GM21737 (cell line): Measurements from ENCODE around the gene EPHA6.

Experiments used
- ATAC-seq: cut with Tn5 transposase; IDR thresholded peaks from one replicate; pipeline ENCODE4 v1.9.1; 2021; ENCODE audit warnings: mild to moderate bottlenecking, moderate library complexity; ENCODE audit not compliant: unreplicated experiment

The EPHA6 gene

DNA sequence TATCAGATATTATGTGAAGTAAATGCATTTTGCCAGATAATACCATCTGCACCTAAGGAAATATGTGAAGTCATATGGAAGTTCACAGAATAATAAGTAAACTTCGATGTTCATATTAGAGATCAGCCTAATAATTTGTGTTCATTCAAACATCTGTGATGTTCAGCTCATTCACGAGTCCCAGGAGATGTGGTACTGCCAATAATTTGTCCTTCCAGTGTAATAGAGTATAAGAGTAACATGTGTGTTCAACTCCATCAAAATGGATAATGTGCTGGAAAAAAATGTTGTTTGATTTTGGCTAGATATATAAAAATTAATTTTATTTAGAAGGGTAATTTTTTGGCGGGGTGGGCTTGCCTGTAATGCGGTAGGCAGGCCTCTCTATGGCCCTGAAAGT is 874.7 kb downstream of the EPHA6 start:
- no peak for ATAC-seq

DNA sequence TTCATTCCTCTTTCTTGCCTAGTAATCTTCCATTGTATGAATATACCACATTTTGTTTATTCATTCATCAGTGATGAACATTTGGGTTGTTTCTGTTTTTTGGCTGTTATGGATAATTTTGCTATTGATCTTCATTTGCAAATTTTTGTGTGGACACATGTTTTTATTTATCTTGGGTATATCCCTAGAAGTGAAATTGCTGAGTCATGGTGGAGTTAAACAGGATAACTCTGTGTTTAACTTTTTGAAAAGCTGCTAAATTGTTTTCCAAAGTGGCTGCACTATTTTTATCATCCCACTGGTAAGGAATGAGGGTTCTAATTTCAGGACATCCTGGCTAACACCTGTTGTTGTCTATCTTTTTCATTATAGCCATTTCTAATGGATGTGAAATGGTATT is 875.6 kb downstream of the EPHA6 start:
- no peak for ATAC-seq

- no peak for ATAC-seq
Measured at GRCh38 chr3:97691354-97691753, 877.0 kb downstream of the EPHA6 start.

DNA sequence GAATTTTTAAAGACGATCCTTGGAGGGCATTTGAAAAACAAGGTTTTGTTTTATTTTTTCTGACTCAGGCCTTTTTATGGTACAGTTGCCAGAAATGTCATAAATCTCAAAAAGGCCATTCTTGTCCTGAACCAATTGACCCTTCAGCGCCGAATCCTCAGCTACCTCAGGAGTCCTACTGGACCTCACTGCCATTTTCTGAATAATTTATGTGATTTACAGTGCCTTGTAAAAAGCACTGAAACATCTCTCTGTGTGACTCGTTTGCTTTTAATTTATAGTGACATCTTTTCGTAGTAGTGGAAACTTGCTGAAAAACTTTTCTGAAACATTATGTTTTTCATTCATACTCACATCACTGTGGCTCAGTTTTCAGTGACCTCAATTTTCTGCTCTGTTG is 878.0 kb downstream of the EPHA6 start:
- ATAC-seq = no peak

DNA sequence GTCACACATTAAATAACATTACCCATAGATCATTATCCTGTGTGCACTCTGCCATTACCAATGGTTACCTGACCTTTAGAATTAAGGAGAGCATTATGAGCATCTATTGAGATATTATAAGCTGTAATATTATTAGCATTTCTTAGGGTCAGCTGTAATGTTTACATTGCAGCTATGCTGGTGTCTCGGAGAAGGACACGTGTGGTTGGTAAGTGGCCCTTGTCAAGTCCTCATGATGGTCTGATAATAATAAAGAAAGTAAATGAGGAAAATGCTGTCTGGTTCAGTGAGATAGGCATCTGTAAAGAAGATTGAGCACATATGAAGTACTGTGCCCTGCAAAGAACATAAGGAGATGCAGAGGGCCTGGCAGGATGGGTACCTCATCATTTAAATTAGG is 878.4 kb downstream of the EPHA6 start:
- ATAC-seq = no peak

DNA sequence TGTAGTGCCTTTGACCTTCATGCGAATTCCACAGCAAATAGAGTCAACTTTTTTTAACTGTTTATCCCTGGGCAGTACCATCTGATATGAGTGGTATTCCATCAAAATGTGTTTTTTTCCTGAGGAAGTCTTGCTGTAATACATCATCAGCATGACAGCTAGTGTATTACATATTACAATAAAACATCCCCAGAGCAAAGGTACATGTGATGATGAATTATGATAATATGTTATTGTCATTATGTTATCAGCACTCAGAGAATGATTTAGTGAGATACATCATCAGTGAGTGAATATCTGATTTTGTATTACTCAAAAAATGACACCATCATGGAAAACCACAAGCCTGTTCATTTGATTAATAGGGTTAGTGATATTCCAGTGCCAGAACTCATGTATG is 880.5 kb downstream of the EPHA6 start:
- no peak for ATAC-seq

- ATAC-seq = no peak
Measured at GRCh38 chr3:97698691-97699090, 884.3 kb downstream of the EPHA6 start.

- ATAC-seq = no peak
Measured at GRCh38 chr3:97699889-97700288, 885.5 kb downstream of the EPHA6 start.

- no peak for ATAC-seq
Measured at GRCh38 chr3:97705764-97706163, 891.4 kb downstream of the EPHA6 start.

GRCh38 chr3:97706226-97706625 is 891.8 kb downstream of the EPHA6 start:
- ATAC-seq = no peak

DNA sequence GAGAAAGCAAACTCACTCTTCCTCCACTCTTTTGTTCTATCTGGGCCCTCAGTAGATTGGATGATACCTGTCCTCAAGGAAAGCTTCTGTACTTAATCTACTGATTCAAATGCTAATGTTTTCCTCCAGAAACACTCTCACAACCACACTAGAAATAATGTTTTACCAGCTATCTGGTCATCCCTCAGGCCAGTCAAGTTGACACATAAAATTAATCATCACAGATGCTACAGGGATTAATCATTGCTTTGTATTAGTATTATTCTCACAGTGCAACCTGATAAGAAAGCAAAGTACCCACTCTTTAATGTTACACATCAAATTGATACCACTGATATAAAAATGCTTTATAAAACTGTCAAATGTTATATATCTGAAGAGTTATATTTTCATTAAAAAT is 897.3 kb downstream of the EPHA6 start:
- ATAC-seq = no peak

GRCh38 chr3:97712919-97713318 is 898.5 kb downstream of the EPHA6 start:
- no peak for ATAC-seq

DNA sequence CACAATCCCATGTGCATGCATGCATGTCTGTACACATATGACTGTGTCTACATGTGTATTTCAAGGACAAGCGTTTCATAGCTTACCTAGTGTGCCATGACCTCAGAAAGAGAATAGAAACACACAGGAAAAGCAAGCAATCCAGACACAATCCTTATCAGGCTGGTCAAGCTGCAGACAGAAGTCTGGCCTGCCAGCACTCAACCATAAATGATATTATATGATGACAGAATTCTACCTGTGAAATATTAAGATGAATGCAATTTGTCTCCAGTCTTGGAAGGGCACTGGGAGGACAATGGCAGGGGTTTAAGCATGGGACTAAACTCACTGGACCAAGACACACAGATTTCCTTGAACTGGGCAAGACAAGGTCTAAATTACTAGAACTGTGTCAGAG is 899.2 kb downstream of the EPHA6 start:
- no peak for ATAC-seq

- peak; percentile 84 for ATAC-seq
Measured at GRCh38 chr3:97719156-97719821, 904.9 kb downstream of the EPHA6 start.

- no peak for ATAC-seq
Measured at GRCh38 chr3:97720417-97720816, 906.0 kb downstream of the EPHA6 start.

GRCh38 chr3:97721446-97721845 is 907.1 kb downstream of the EPHA6 start:
- ATAC-seq = no peak

- no peak for ATAC-seq
Measured at GRCh38 chr3:97736928-97737327, 922.5 kb downstream of the EPHA6 start.

DNA sequence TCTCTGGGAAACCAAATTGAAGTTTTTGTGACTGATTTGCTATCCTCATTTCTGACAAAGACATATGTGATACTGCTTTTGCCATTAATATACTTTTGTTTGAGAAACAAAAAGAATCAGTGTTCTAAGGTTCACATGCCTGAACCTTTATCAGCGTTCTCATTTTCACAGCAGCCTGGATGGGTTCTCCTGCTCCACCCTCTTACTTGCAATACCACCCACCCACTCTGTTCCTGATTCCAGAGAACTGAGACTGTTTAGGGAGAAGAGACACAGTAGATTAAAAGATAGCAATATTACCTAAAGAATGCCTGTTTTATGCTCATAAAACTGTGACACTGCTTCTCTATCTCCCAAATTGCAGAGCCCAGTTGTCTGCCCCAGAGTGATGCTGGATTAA is 924.4 kb downstream of the EPHA6 start:
- ATAC-seq = no peak

- no peak for ATAC-seq
Measured at GRCh38 chr3:97742036-97742435, 927.6 kb downstream of the EPHA6 start.

DNA sequence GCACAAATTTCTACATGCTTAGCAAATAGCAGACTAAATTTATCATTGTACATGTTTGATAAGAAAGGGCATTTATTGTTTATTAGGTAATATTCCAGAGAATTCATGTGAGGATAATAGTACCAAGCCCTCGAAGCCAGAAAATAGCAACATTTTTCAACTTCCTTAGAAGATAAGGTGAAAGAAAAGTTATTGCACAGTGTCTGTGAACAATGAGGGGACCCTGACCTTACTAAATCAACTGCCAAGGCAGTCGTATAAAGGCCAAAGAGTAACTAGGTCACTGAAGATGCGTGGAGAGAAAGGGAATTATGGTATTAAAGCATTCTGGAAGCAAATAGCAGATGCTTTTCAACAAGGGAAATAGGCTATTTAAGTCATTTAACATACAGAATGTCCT is 929.9 kb downstream of the EPHA6 start:
- ATAC-seq = no peak

DNA sequence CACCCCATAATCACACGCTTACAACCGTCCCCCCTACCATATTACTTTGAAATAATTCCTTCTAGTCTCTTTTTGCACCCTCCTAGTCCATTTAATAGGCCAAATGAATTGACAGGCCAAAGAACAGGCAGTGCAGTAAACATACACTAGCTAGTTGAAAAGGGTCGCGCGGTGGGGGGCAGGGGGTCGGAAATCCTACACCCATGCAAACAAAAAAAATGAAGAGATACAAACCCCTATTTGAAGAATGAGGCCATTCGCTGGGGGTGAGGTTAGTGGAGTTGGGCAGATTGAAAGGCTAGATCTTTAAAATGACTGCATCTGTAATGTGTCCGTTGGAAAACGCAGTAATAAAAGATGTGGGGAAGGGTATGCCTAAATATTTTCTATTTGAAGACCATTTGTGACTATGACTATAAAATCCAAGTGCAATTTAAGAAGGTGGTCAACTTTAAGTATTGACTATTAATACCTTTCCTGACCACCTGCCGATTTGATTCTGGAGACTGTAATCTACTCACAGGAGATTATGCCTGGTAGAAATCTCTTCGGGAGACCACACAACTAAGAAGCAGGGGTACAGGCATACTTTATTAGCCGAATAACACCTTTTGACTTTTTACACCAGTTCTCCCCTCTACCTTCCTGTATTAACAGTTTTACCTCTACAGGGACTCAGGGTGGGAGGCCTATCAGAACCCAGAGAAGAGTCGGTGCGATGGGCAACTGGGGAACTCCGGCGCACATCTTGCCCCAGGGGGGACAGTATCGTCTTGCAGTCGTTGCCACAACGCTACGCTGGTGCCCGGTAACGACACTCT is 949.4 kb downstream of the EPHA6 start:
- no peak for ATAC-seq

GRCh38 chr3:97764407-97765238 is 950.2 kb downstream of the EPHA6 start, which contains the start of gene ARL6:
Gene ARL6 (plus strand): TSS chr3:97764758. CDS start chr3:97768108, 3,350 bp downstream.
- ATAC-seq = peak; percentile 96
